ENCODE data around the gene SRRM1. TPM values are rescaled to one million over a fixed set of nuclear protein-coding genes. Genes with fewer than 3 reads are reported as not detected.

Gene SRRM1
- total RNA-seq, 1 experiment from 2014 or later, result 128 TPM

GRCh38 chr1:24652382-24652781, 9.3 kb downstream of the SRRM1 start:
- H3K9me3 Mint-ChIP-seq (ENCODE audit: unreplicated experiment), result no peaks in the 10 kb centered on the region
- DNase-seq, result no peak
- H3K36me3 Mint-ChIP-seq (ENCODE audit: insufficient read depth, unreplicated experiment), result peaks cover 93% of the 10 kb centered on the region
- Histone ChIP-seq H3K27me3 (replicated peaks; ENCODE audit: control insufficient read depth, insufficient read depth, low read length) (no peaks in the 10 kb centered on the region), H3K4me3 (ENCODE audit: low read depth, low read length) (no peak overlapping the region), H3K4me1 (no peaks in the 10 kb centered on the region), H3K9me3 (no peaks in the 10 kb centered on the region), H3K36me3 (ENCODE audit: control insufficient read depth, insufficient read depth, low read length) (no peaks in the 10 kb centered on the region; the same call in none of the 2 replicates)
- TF ChIP-seq CTCF (IDR thresholded peaks at IDR 0.05; ENCODE audit: insufficient read depth in 1 of 2, low read depth in 1 of 2, low read length in 1 of 2, severe bottlenecking in 1 of 2, unreplicated experiment in 1 of 2), result no peak
- H3K27me3 Mint-ChIP-seq (ENCODE audit: insufficient read depth, unreplicated experiment), result no peaks in the 10 kb centered on the region
- H3K4me1 Mint-ChIP-seq (ENCODE audit: low read depth, unreplicated experiment), result no peaks in the 10 kb centered on the region
- ChIA-PET CTCF (no interaction called here), POLR2A (no interaction called here)
- H3K27ac Mint-ChIP-seq (ENCODE audit: unreplicated experiment), result no peak overlapping the region
- intact Hi-C loops (cut with micrococcal nuclease; ENCODE audit: unreplicated experiment), result no loop called here
- H3K4me3 Mint-ChIP-seq (ENCODE audit: unreplicated experiment), result no peak overlapping the region
- no TSS peak for BruUV-seq (replicated peaks)

GRCh38 chr1:24654010-24654409, 10.9 kb downstream of the SRRM1 start:
- H3K9me3 Mint-ChIP-seq (ENCODE audit: unreplicated experiment), result no peaks in the 10 kb centered on the region
- H3K4me1 ChIP-seq, result no peaks in the 10 kb centered on the region
- H3K4me1 Mint-ChIP-seq (ENCODE audit: low read depth, unreplicated experiment), result no peaks in the 10 kb centered on the region
- H3K4me3 ChIP-seq (ENCODE audit: low read depth, low read length), result no peak overlapping the region
- no TSS peak for BruUV-seq (replicated peaks)
- H3K4me3 Mint-ChIP-seq (ENCODE audit: unreplicated experiment), result no peak overlapping the region
- intact Hi-C loops (cut with micrococcal nuclease; ENCODE audit: unreplicated experiment), result no loop called here
- H3K27ac Mint-ChIP-seq (ENCODE audit: unreplicated experiment), result no peak overlapping the region
- ChIA-PET CTCF (no interaction called here), POLR2A (no interaction called here)
- no peaks in the 10 kb centered on the region for H3K9me3 ChIP-seq
- H3K27me3 Mint-ChIP-seq (ENCODE audit: insufficient read depth, unreplicated experiment), result no peaks in the 10 kb centered on the region
- TF ChIP-seq CTCF (IDR thresholded peaks at IDR 0.05; ENCODE audit: insufficient read depth in 1 of 2, low read depth in 1 of 2, low read length in 1 of 2, severe bottlenecking in 1 of 2, unreplicated experiment in 1 of 2), result no peak
- H3K36me3 ChIP-seq (ENCODE audit: control insufficient read depth, insufficient read depth, low read length), result no peaks in the 10 kb centered on the region; the same call in none of the 2 replicates
- no peak for DNase-seq
- H3K27me3 ChIP-seq (replicated peaks; ENCODE audit: control insufficient read depth, insufficient read depth, low read length), result no peaks in the 10 kb centered on the region
- H3K36me3 Mint-ChIP-seq (ENCODE audit: insufficient read depth, unreplicated experiment), result peaks cover 85% of the 10 kb centered on the region

GRCh38 chr1:24656046-24656445, 12.9 kb downstream of the SRRM1 start:
- no peaks in the 10 kb centered on the region for H3K4me1 ChIP-seq
- Mint-ChIP-seq H3K4me3 (ENCODE audit: unreplicated experiment) (no peak overlapping the region), H3K27ac (ENCODE audit: unreplicated experiment) (no peak overlapping the region), H3K4me1 (ENCODE audit: low read depth, unreplicated experiment) (no peaks in the 10 kb centered on the region), H3K9me3 (ENCODE audit: unreplicated experiment) (no peaks in the 10 kb centered on the region), H3K27me3 (ENCODE audit: insufficient read depth, unreplicated experiment) (no peaks in the 10 kb centered on the region), H3K36me3 (ENCODE audit: insufficient read depth, unreplicated experiment) (peaks cover 79% of the 10 kb centered on the region)
- H3K27me3 ChIP-seq (replicated peaks; ENCODE audit: control insufficient read depth, insufficient read depth, low read length), result no peaks in the 10 kb centered on the region
- intact Hi-C loops (cut with micrococcal nuclease; ENCODE audit: unreplicated experiment), result no loop called here
- no peaks in the 10 kb centered on the region for H3K9me3 ChIP-seq
- no peak for TF ChIP-seq CTCF (IDR thresholded peaks at IDR 0.05; ENCODE audit: insufficient read depth in 1 of 2, low read depth in 1 of 2, low read length in 1 of 2, severe bottlenecking in 1 of 2, unreplicated experiment in 1 of 2)
- DNase-seq, result no peak
- H3K36me3 ChIP-seq (ENCODE audit: control insufficient read depth, insufficient read depth, low read length), result no peaks in the 10 kb centered on the region; the same call in 1 of the 2 replicates
- H3K4me3 ChIP-seq (ENCODE audit: low read depth, low read length), result no peak overlapping the region
- BruUV-seq (replicated peaks), result no TSS peak
- ChIA-PET POLR2A (no interaction called here), CTCF (no interaction called here)
